Skeletal muscle tissue (tissue), 4 donors: ENCODE measurements around the gene RAD51AP2. TPM values are rescaled to one million over a fixed set of nuclear protein-coding genes. Genes with fewer than 3 reads are reported as not detected.
"Not testable (repeated sequence)": the region's sequence is repeated elsewhere in the genome, so short reads cannot be mapped to it uniquely, and the experiment has no call there.

Experiments used
- H3K27ac ChIP-seq: one replicate; pipeline ENCODE4 v1.7.0; 2013; ENCODE audit warnings: mild to moderate bottlenecking, low read depth, low read length, inconsistent platforms
- H3K27me3 ChIP-seq, 3 donors: one replicate each; pipeline ENCODE4 v1.7.0; 2013; ENCODE audit warnings: low read length in 3 of 3; ENCODE audit not compliant: control insufficient read depth in 3 of 3, insufficient read depth in 3 of 3
- H3K36me3 ChIP-seq, 3 donors: one replicate each; pipeline ENCODE4 v1.7.0; 2013; ENCODE audit warnings: low read length in 3 of 3; ENCODE audit not compliant: control insufficient read depth in 3 of 3, insufficient read depth in 3 of 3
- H3K4me1 ChIP-seq, 3 donors: one replicate each; pipeline ENCODE4 v1.7.0; 2013; ENCODE audit warnings: low read length in 3 of 3, mild to moderate bottlenecking in 3 of 3; ENCODE audit not compliant: control insufficient read depth in 3 of 3, insufficient read depth in 3 of 3
- H3K4me3 ChIP-seq, 3 donors: one replicate each; pipeline ENCODE4 v1.7.0; 2013; ENCODE audit warnings: low read length in 3 of 3
- H3K9ac ChIP-seq, 3 donors: one replicate each; pipeline ENCODE4 v1.7.0; 2013; ENCODE audit warnings: low read length in 3 of 3, mild to moderate bottlenecking in 3 of 3, moderate library complexity in 2 of 3, low read depth in 1 of 3
- H3K9me3 ChIP-seq, 3 donors: one replicate each; pipeline ENCODE4 v1.7.0; 2013; ENCODE audit warnings: low read length in 3 of 3; ENCODE audit not compliant: control insufficient read depth in 3 of 3
- total RNA-seq: library from RNA; depleted of rRNA; stranded (reverse); fragments of >200 nt; gene quantifications from one replicate; pipeline ENCODE4 v1.2.3, GENCODE V29; 2014
- donor health status: Osteomylitis.

The RAD51AP2 gene
- total RNA-seq = not detected

- Histone ChIP-seq H3K4me1 (peaks cover 0 to 6% (median 2%) of the 10 kb centered on the region in 3 donors), H3K27me3 (peaks cover 0 to 5% (median 0%) of the 10 kb centered on the region in 3 donors), H3K27ac (peak within 1 kb of the TSS; percentile 88), H3K4me3 (peak within 1 kb of the TSS; percentile 48 to 72 (median 64)), H3K9ac (peak within 1 kb of the TSS; percentile 71 to 84 (median 79)), H3K9me3 (no peaks in the 10 kb centered on the region), H3K36me3 (no peaks in the 10 kb centered on the region)
Observed at GRCh38 chr2:17518212-17519154, at the start of gene RAD51AP2. RAD51AP2 (minus strand) TSS chr2:17518440; CDS start chr2:17518415, 25 bp downstream.

DNA sequence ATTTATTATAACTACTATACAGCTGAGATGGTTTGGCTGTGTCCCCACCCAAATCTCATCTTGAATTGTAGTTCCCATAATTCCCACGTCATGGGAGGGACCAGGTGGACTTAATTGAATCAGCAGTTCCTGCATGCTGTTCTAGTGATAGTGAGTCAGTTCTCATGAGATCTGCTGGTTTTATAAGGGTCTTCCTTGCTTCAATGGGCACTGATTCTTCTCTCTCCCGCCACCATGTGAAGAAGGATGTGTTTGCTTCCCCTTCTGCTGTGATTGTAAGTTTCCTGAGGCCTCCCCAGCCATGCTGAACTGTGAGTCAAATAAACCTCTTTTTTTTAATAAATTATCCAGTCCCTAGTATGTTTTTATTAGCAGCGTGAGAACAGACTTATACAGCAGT is 47.5 kb upstream of the RAD51AP2 start:
- not testable (repeated sequence) for H3K36me3 ChIP-seq, H3K9me3 ChIP-seq, H3K27me3 ChIP-seq, H3K4me1 ChIP-seq, H3K4me3 ChIP-seq, H3K9ac ChIP-seq, H3K27ac ChIP-seq

- H3K27ac ChIP-seq = no peak overlapping the region
- H3K9ac ChIP-seq = no peak overlapping the region
- H3K9me3 ChIP-seq = no peaks in the 10 kb centered on the region
- H3K4me1 ChIP-seq = no peaks in the 10 kb centered on the region
- H3K27me3 ChIP-seq = peaks cover 0 to 2% (median 0%) of the 10 kb centered on the region in 3 donors
- H3K4me3 ChIP-seq = no peak overlapping the region
- no peaks in the 10 kb centered on the region for H3K36me3 ChIP-seq
Observed at GRCh38 chr2:17558878-17559277, 40.6 kb upstream of the RAD51AP2 start.

- H3K36me3 ChIP-seq = no peaks in the 10 kb centered on the region
- no peak overlapping the region for H3K27ac ChIP-seq
- no peak overlapping the region for H3K9ac ChIP-seq
- H3K4me1 ChIP-seq = no peaks in the 10 kb centered on the region
- no peak overlapping the region for H3K4me3 ChIP-seq
- peaks cover 0 to 2% (median 0%) of the 10 kb centered on the region in 3 donors for H3K27me3 ChIP-seq
- H3K9me3 ChIP-seq = no peaks in the 10 kb centered on the region
Observed at GRCh38 chr2:17558053-17558452, 39.8 kb upstream of the RAD51AP2 start.

GRCh38 chr2:17557596-17557995 is 39.4 kb upstream of the RAD51AP2 start:
- no peak overlapping the region for H3K9ac ChIP-seq
- H3K4me1 ChIP-seq = no peaks in the 10 kb centered on the region
- H3K27ac ChIP-seq = no peak overlapping the region
- no peaks in the 10 kb centered on the region for H3K9me3 ChIP-seq
- no peaks in the 10 kb centered on the region for H3K36me3 ChIP-seq
- H3K27me3 ChIP-seq = peaks cover 0 to 2% (median 0%) of the 10 kb centered on the region in 3 donors
- no peak overlapping the region for H3K4me3 ChIP-seq

GRCh38 chr2:17555150-17555549 is 36.9 kb upstream of the RAD51AP2 start:
- Histone ChIP-seq H3K4me3 (no peak overlapping the region), H3K4me1 (no peaks in the 10 kb centered on the region), H3K9me3 (no peaks in the 10 kb centered on the region), H3K27me3 (peaks cover 0 to 2% (median 0%) of the 10 kb centered on the region in 3 donors), H3K27ac (no peak overlapping the region), H3K9ac (no peak overlapping the region), H3K36me3 (no peaks in the 10 kb centered on the region)

DNA sequence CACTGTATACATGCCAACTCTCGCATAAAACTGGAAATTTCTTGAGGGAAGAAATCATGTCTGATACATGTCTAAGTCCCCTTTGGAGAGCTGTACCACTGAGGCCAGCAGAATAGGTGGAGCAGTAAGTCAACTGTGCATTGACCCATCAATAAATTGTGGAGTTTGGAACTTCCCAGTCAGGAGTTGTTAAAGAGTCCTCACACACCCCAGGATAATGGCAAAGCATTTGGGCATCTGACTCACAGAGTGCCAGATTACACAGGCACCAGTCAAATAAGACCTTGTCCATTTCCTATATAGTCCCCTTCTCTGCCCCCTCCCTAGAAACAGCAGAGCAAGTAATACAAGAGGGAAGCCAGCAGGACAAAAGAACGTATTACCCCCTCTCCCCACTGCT is 32.7 kb upstream of the RAD51AP2 start:
- no peaks in the 10 kb centered on the region for H3K4me1 ChIP-seq

GRCh38 chr2:17547737-17548136 is 29.5 kb upstream of the RAD51AP2 start:
- Histone ChIP-seq H3K27ac (no peak overlapping the region), H3K36me3 (no peaks in the 10 kb centered on the region), H3K4me3 (no peak overlapping the region), H3K9ac (no peak overlapping the region), H3K27me3 (peaks cover 0 to 7% (median 4%) of the 10 kb centered on the region in 3 donors), H3K9me3 (no peaks in the 10 kb centered on the region), H3K4me1 (no peaks in the 10 kb centered on the region)

More for the DNA sequence above, 32.7 kb upstream of the RAD51AP2 start:
- H3K4me3 ChIP-seq = no peak overlapping the region
- H3K27me3 ChIP-seq = no peaks in the 10 kb centered on the region
- no peaks in the 10 kb centered on the region for H3K9me3 ChIP-seq
- no peak overlapping the region for H3K9ac ChIP-seq
- no peaks in the 10 kb centered on the region for H3K36me3 ChIP-seq
- no peak overlapping the region for H3K27ac ChIP-seq

GRCh38 chr2:17547237-17547636 is 29.0 kb upstream of the RAD51AP2 start:
- Histone ChIP-seq H3K27me3 (peaks cover 0 to 11% (median 4%) of the 10 kb centered on the region in 3 donors), H3K9me3 (no peaks in the 10 kb centered on the region), H3K4me1 (no peaks in the 10 kb centered on the region), H3K4me3 (no peak overlapping the region), H3K27ac (no peak overlapping the region), H3K9ac (no peak overlapping the region), H3K36me3 (no peaks in the 10 kb centered on the region)
